Measurements from ENCODE around the gene BLOC1S5.
A peak's percentile ranks its signal among the peaks of the same experiment; 100 is the strongest.

The BLOC1S5 gene

GRCh38 chr6:8085053-8085511 lies 20.9 kb upstream of the BLOC1S5 start:
- peak in 3 of 11 experiments; percentile 20 to 55 (median 28); a peak in 3 of 22 replicates for TF ChIP-seq Cebpa-rat (IDR thresholded peaks at IDR 0.05)
- H3K27me3 ChIP-seq = no peaks in the 10 kb centered on the region
- H4K20me1 ChIP-seq = no peaks in the 10 kb centered on the region
- peak overlapping the region in 8 of 11 experiments; percentile 30 to 95 (median 70); a peak in 14 of 22 replicates for H3K27ac ChIP-seq
- H3K9me3 ChIP-seq (replicated peaks in 1 of 11) = peaks cover 21 to 30% (median 24%) of the 10 kb centered on the region in 11 experiments
- peaks cover 0 to 65% (median 54%) of the 10 kb centered on the region in 10 experiments; a peak in 18 of 20 replicates for H3K4me1 ChIP-seq
- H3K36me3 ChIP-seq = peaks cover 39 to 98% (median 83%) of the 10 kb centered on the region in 11 experiments
- peak overlapping the region in 3 of 11 experiments; percentile 10 to 39 (median 39); a peak in 2 of 22 replicates for H3K9ac ChIP-seq
- peak overlapping the region in 7 of 11 experiments; percentile 27 to 85 (median 64); a peak in 12 of 22 replicates for H3K4me2 ChIP-seq
- no peak overlapping the region for H3K4me3 ChIP-seq

- H3K27me3 ChIP-seq = no peaks in the 10 kb centered on the region
- no peak overlapping the region for H3K4me3 ChIP-seq
- no peaks in the 10 kb centered on the region for H4K20me1 ChIP-seq
- no peak for TF ChIP-seq Cebpa-rat (IDR thresholded peaks at IDR 0.05)
- peaks cover 0 to 70% (median 59%) of the 10 kb centered on the region in 10 experiments; a peak in 18 of 20 replicates for H3K4me1 ChIP-seq
- H3K9ac ChIP-seq = peak overlapping the region in 2 of 11 experiments; percentile 39; a peak in 1 of 22 replicates
- H3K9me3 ChIP-seq (replicated peaks in 1 of 11) = peaks cover 17 to 27% (median 20%) of the 10 kb centered on the region in 11 experiments
- peak overlapping the region in 6 of 11 experiments; percentile 30 to 95 (median 90); a peak in 11 of 22 replicates for H3K27ac ChIP-seq
- peaks cover 35 to 98% (median 81%) of the 10 kb centered on the region in 11 experiments for H3K36me3 ChIP-seq
- H3K4me2 ChIP-seq = peak overlapping the region in 5 of 11 experiments; percentile 33 to 85 (median 77); a peak in 9 of 22 replicates
Observed at GRCh38 chr6:8084586-8084985, 20.4 kb upstream of the BLOC1S5 start.

DNA sequence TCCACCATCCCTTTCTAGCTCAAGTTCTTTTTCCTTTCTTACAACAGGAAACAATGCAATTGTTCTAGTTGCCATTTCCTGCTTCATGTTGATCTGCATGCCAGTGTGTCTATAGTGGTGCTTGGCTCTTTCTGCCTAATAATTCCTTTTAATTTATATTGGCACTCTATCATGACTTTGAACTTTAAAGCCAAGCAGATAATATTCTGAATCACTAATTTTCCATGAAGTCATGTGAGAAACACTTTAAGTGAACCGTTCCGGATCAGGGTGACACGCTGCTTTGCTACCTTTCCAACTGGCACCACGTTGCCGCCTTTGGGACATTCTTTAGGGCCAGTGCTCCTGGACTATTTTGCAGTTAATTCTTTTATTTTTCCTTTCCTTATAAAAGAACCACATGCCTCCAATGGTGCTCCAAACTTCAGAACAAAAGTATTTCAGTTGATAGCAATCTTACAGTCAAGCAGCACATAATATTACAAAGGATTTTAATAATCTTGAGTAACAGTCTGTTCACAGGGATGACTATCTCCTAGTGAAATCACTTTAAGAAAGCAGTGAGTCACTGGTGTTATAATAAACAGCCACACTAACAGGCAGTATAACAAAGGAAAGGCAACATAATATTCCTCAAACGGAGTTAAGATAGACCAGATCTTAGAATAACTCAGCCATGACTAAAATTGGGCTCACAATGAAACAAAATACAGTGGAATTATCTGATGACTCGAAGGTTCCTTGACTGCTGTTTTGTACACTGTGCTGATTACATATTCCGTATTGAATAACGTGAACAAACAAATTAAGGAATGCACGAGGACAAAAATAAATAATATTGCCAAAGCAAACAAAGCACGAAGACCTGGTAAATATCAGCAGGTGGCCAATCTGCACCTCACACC lies 19.0 kb upstream of the BLOC1S5 start:
- Histone ChIP-seq H4K20me1 (no peaks in the 10 kb centered on the region), H3K4me3 (no peak overlapping the region), H3K36me3 (peaks cover 23 to 91% (median 73%) of the 10 kb centered on the region in 11 experiments), H3K27ac (peak overlapping the region; percentile 3 to 95 (median 49); a peak in 17 of 22 replicates), H3K9me3 (replicated peaks in 1 of 11) (peaks cover 3 to 14% (median 7%) of the 10 kb centered on the region in 11 experiments), H3K27me3 (no peaks in the 10 kb centered on the region), H3K9ac (peak overlapping the region in 3 of 11 experiments; percentile 31 to 50 (median 38); a peak in 4 of 22 replicates), H3K4me1 (peaks cover 3 to 84% (median 72%) of the 10 kb centered on the region in 10 experiments; a peak in 19 of 20 replicates), H3K4me2 (peak overlapping the region in 10 of 11 experiments; percentile 9 to 85 (median 66); a peak in 18 of 22 replicates)
- TF ChIP-seq Cebpa-rat (IDR thresholded peaks at IDR 0.05) = no peak

DNA sequence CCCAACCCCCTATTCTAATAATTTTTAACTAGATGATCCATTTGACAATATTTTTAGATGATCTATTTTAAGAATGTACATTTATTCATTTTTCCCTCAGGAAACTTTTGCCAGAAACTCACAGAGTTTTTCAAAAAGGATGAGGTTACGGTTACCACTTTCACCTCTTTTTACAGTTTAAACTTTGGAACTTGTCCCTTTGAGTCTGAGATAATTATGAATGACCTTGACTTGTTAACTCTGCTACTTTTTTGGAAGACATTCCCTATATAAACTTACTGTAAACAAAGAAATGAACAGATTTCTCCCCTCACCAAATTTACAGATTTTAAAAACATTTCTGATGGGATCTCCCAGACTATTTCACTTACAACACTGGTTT lies 18.4 kb upstream of the BLOC1S5 start:
- no peaks in the 10 kb centered on the region for H4K20me1 ChIP-seq
- no peak overlapping the region for H3K4me3 ChIP-seq
- peaks cover 9 to 91% (median 79%) of the 10 kb centered on the region in 10 experiments; a peak in 19 of 20 replicates for H3K4me1 ChIP-seq
- peak overlapping the region in 3 of 11 experiments; percentile 31 to 50 (median 38); a peak in 3 of 22 replicates for H3K9ac ChIP-seq
- H3K27ac ChIP-seq = peak overlapping the region; percentile 3 to 95 (median 49); a peak in 17 of 22 replicates
- peaks cover 0 to 14% (median 4%) of the 10 kb centered on the region in 11 experiments; a peak in 4 of 22 replicates for H3K9me3 ChIP-seq (replicated peaks in 1 of 11)
- no peak for TF ChIP-seq Cebpa-rat (IDR thresholded peaks at IDR 0.05)
- H3K36me3 ChIP-seq = peaks cover 17 to 91% (median 70%) of the 10 kb centered on the region in 11 experiments
- peak overlapping the region in 10 of 11 experiments; percentile 9 to 85 (median 66); a peak in 18 of 22 replicates for H3K4me2 ChIP-seq
- H3K27me3 ChIP-seq = no peaks in the 10 kb centered on the region

DNA sequence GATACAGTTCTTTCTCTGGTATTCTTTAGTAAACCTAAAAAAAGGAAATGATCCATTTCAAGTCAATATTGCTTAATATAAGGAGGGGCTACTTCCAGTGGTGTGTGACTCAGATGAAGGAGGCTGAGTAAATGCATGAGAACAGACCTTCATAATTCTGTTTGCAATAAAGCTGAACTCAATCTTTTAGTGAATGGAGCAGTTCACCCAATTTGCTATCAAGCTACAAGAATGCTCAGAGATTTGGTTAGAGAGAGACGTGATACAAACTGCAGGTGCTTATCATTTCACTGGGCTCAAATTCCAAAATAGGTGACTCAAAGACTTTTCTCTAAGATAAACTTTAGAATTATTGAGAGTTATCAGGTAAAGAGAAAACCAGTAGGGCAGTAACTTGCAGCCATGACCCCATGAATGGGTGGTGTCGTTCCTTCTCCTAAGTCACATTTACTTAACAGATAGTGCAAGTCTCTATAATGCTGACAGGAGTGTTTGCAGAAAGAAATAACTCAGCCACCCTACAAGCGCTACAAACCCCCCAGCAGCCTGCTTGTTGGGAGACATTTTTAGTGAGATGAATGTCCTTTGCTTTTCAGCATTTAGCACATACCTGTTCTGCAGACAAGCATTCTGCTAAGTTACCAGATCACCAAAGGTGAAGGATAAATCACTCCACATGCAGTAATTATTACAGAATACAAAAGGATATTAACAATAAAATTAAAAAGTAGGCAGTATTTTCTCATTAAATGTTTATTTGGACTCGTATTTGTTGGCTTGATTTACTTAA lies 16.4 kb upstream of the BLOC1S5 start:
- Histone ChIP-seq H3K4me3 (peak overlapping the region in 4 of 10 experiments; percentile 8 to 45 (median 26); a peak in 6 of 20 replicates), H3K27me3 (no peaks in the 10 kb centered on the region), H3K9me3 (replicated peaks in 1 of 11) (peaks cover 0 to 21% (median 5%) of the 10 kb centered on the region in 11 experiments; a peak in 5 of 22 replicates), H3K4me2 (peak overlapping the region in 10 of 11 experiments; percentile 24 to 87 (median 80); a peak in 19 of 22 replicates), H3K36me3 (peaks cover 0 to 79% (median 50%) of the 10 kb centered on the region in 11 experiments; a peak in 19 of 22 replicates), H4K20me1 (no peaks in the 10 kb centered on the region), H3K27ac (peak overlapping the region in 10 of 11 experiments; percentile 62 to 95 (median 87); a peak in 20 of 22 replicates), H3K4me1 (peaks cover 29 to 100% (median 96%) of the 10 kb centered on the region in 10 experiments), H3K9ac (peak overlapping the region in 9 of 11 experiments; percentile 0 to 74 (median 52); a peak in 14 of 22 replicates)
- peak in 7 of 11 experiments; percentile 22 to 93 (median 67); a peak in 9 of 22 replicates for TF ChIP-seq Cebpa-rat (IDR thresholded peaks at IDR 0.05)

GRCh38 chr6:8079126-8079525 lies 14.9 kb upstream of the BLOC1S5 start:
- H3K36me3 ChIP-seq = peaks cover 0 to 65% (median 38%) of the 10 kb centered on the region in 11 experiments; a peak in 19 of 22 replicates
- H3K4me1 ChIP-seq = peaks cover 43 to 100% (median 97%) of the 10 kb centered on the region in 10 experiments
- H3K4me3 ChIP-seq = no peak overlapping the region
- H3K4me2 ChIP-seq = peak overlapping the region in 6 of 11 experiments; percentile 74 to 87 (median 84); a peak in 10 of 22 replicates
- H3K27ac ChIP-seq = peak overlapping the region in 10 of 11 experiments; percentile 65 to 95 (median 89); a peak in 16 of 22 replicates
- peaks cover 0 to 32% (median 8%) of the 10 kb centered on the region in 11 experiments; a peak in 8 of 22 replicates for H3K9me3 ChIP-seq (replicated peaks in 1 of 11)
- peak overlapping the region in 2 of 11 experiments; percentile 5 to 74; a peak in 1 of 22 replicates for H3K9ac ChIP-seq
- no peaks in the 10 kb centered on the region for H4K20me1 ChIP-seq
- no peak for TF ChIP-seq Cebpa-rat (IDR thresholded peaks at IDR 0.05)
- H3K27me3 ChIP-seq = no peaks in the 10 kb centered on the region

DNA sequence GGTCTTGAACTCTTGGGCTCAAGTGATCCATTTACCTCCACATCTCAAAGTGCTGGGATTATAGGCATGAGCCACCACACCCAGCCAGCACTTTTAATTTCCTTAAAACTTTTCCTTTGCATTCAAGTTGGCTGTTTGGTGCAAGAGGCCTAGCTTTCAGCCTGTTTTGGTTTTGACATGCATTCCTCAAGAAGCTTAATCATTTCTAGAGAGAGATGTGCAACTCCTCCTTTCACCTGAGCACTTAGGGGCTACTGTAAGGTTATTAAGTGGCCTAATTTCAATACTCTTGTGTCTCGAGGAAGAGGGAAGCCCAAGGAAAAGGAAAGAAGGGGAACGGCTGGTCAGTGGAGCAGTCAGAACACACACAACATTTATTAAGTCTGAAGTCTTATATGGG lies 13.8 kb upstream of the BLOC1S5 start:
- peaks cover 0 to 58% (median 30%) of the 10 kb centered on the region in 11 experiments; a peak in 17 of 22 replicates for H3K36me3 ChIP-seq
- peaks cover 0 to 32% (median 8%) of the 10 kb centered on the region in 11 experiments; a peak in 8 of 22 replicates for H3K9me3 ChIP-seq (replicated peaks in 1 of 11)
- H3K27ac ChIP-seq = peak overlapping the region in 10 of 11 experiments; percentile 14 to 95 (median 90); a peak in 17 of 22 replicates
- no peaks in the 10 kb centered on the region for H4K20me1 ChIP-seq
- peak overlapping the region in 10 of 11 experiments; percentile 47 to 87 (median 73); a peak in 17 of 22 replicates for H3K4me2 ChIP-seq
- H3K4me1 ChIP-seq = peaks cover 48 to 95% (median 90%) of the 10 kb centered on the region in 10 experiments
- TF ChIP-seq Cebpa-rat (IDR thresholded peaks at IDR 0.05) = no peak
- H3K27me3 ChIP-seq = no peaks in the 10 kb centered on the region
- H3K4me3 ChIP-seq = 0 out of 20 replicates have a peak overlapping the region, but pooled peaks of 1 of the 10 experiments have one; percentile 22
- peak overlapping the region in 2 of 11 experiments; percentile 25 to 31; a peak in 2 of 22 replicates for H3K9ac ChIP-seq

Data from BLaER1 treated with 17β-estradiol and CSF1 and Interleukin-3, amounts not matched to agents 10 nM and 100 nM (cell line).